Breast epithelium (tissue), 4 donors: ENCODE measurements around the gene DDT. TPM values are rescaled to one million over a fixed set of nuclear protein-coding genes. Genes with fewer than 3 reads are reported as not detected.
"Not testable (repeated sequence)": the region's sequence is repeated elsewhere in the genome, so short reads cannot be mapped to it uniquely, and the experiment has no call there.

Experiments used
- DNase-seq, 2 donors: peaks; one replicate each; pipeline ENCODE4 v3.0.0-alpha.2; 2019; ENCODE audit warnings: low spot score in 2 of 2
- H3K27ac ChIP-seq, 2 donors: fragments of 200-600 bp; sonication (generic) in 1 of 2; one replicate each; pipeline ENCODE4 v1.5.1; 2016 to 2019; ENCODE audit warnings: mild to moderate bottlenecking in 1 of 2
- H3K27me3 ChIP-seq, 2 donors: fragments of 200-600 bp; sonication (generic) in 1 of 2; one replicate each; pipeline versions ENCODE4 v1.5.1 to v1.6.0; 2017 to 2019; ENCODE audit warnings: control low read depth in 1 of 2, mild to moderate bottlenecking in 1 of 2
- H3K36me3 ChIP-seq: fragments of 200-600 bp; one replicate; pipeline ENCODE4 v1.5.1; 2019
- H3K4me1 ChIP-seq, 2 donors: fragments of 200-600 bp; sonication (generic); one replicate each; pipeline ENCODE4 v1.5.1; 2016 to 2019; ENCODE audit warnings: control low read depth in 1 of 2
- H3K4me3 ChIP-seq, 3 donors: fragments of 200-600 bp; sonication (generic); 1 replicate in 2 of 3; 2 replicates in 1 of 3; pipeline ENCODE4 v1.5.1; 2016 to 2019; ENCODE audit warnings: mild to moderate bottlenecking in 3 of 3, moderate library complexity in 2 of 3
- H3K9me3 ChIP-seq, 2 donors: fragments of 200-600 bp; sonication (generic) in 1 of 2; one replicate each; pipeline ENCODE4 v1.5.1; 2016 to 2019; ENCODE audit warnings: control low read depth in 1 of 2
- POLR2A ChIP-seq: fragments of 450-650 bp; IDR thresholded peaks from one replicate; pipeline ENCODE4 v1.6.1; 2016; ENCODE audit warnings: antibody characterized with exemption, mild to moderate bottlenecking, moderate library complexity
- POLR2AphosphoS5 ChIP-seq, 3 donors: sonication (generic); formaldehyde crosslinking; IDR thresholded peaks; one replicate each; pipeline ENCODE4 v1.6.1; 2017; ENCODE audit warnings: antibody characterized with exemption in 3 of 3
- intact Hi-C: fragments of 100-400 bp; cut with DNase I; formaldehyde crosslinking; loops from one replicate; pipeline ENCODE4 v1.15.1; 2023; ENCODE audit warnings: low total_unique reads
- total RNA-seq, 3 donors: library from RNA; depleted of rRNA; stranded (reverse); fragments of >200 nt; gene quantifications; one replicate each; pipeline ENCODE4 v1.1.0, GENCODE V29; 2016
- TF ChIP-seq, protein P1 (sequence below), 3 donors: fragments of 450-650 bp; IDR thresholded peaks; one replicate each; pipeline ENCODE4 v1.5.1; 2016 to 2017; ENCODE audit warnings: antibody characterized with exemption in 3 of 3, mild to moderate bottlenecking in 3 of 3, moderate library complexity in 3 of 3

Gene DDT
- total RNA-seq, 3 donors from 2014 or later = 122 to 146 (median 136) TPM

DNA sequence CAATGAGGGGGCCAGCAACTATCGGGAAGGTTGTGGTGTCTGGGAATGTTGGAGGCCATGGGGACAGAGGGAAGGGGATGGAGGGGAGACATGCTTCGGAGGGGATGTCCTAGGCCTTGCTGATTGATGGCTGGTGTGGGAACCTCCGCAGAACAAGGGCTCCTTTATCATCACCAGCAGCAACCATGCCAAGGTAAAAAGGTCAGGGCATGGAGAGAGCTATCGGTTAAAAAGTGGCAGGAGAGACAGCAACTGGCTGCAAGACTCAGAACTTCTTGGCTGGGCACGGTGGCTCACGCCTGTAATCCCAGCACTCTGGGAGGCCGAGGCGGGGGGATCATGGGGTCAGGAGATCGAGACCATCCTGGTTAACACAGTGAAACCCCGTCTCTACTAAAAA lies 28.0 kb upstream of the DDT start:
- intact Hi-C loops = no loop called here
- DNase-seq = no peak
- no peak overlapping the region for H3K4me3 ChIP-seq
- TF ChIP-seq, protein P1, sequence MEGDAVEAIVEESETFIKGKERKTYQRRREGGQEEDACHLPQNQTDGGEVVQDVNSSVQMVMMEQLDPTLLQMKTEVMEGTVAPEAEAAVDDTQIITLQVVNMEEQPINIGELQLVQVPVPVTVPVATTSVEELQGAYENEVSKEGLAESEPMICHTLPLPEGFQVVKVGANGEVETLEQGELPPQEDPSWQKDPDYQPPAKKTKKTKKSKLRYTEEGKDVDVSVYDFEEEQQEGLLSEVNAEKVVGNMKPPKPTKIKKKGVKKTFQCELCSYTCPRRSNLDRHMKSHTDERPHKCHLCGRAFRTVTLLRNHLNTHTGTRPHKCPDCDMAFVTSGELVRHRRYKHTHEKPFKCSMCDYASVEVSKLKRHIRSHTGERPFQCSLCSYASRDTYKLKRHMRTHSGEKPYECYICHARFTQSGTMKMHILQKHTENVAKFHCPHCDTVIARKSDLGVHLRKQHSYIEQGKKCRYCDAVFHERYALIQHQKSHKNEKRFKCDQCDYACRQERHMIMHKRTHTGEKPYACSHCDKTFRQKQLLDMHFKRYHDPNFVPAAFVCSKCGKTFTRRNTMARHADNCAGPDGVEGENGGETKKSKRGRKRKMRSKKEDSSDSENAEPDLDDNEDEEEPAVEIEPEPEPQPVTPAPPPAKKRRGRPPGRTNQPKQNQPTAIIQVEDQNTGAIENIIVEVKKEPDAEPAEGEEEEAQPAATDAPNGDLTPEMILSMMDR (IDR thresholded peaks at IDR 0.05) = no peak
- TF ChIP-seq POLR2A (no peak), POLR2AphosphoS5 (IDR thresholded peaks at IDR 0.05) (no peak)
- H3K27ac ChIP-seq = no peak overlapping the region
- no peaks in the 10 kb centered on the region for H3K9me3 ChIP-seq
- peaks cover 0 to 7% of the 10 kb centered on the region in 2 donors for H3K4me1 ChIP-seq
- no peaks in the 10 kb centered on the region for H3K27me3 ChIP-seq
- no peaks in the 10 kb centered on the region for H3K36me3 ChIP-seq

DNA sequence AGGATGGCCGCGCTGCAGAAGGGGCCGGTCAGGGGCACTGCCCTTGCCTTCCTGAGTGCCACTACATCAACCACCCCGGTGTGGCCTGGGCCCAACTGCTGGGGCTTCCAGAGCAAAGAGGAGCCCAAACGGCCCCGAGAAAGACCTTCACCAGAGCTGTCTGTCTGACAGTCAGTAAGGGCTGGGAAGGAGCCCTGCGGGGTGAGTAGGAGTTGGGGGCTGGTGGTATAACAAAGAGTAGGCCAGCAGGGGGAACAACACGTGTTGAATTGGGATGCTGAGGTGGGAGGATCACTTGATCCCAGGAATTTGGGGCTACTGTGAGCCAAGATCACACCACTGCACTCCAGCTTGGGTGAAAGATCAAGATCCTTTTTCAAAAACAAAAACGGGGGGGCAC lies 27.1 kb upstream of the DDT start:
- Histone ChIP-seq H3K4me3 (no peak overlapping the region), H3K9me3 (no peaks in the 10 kb centered on the region), H3K4me1 (peaks cover 0 to 7% of the 10 kb centered on the region in 2 donors), H3K27me3 (no peaks in the 10 kb centered on the region), H3K36me3 (no peaks in the 10 kb centered on the region), H3K27ac (no peak overlapping the region)
- TF ChIP-seq POLR2AphosphoS5 (IDR thresholded peaks at IDR 0.05) (no peak), POLR2A (no peak)
- TF ChIP-seq, protein P1 (IDR thresholded peaks at IDR 0.05) = no peak
- DNase-seq = no peak
- intact Hi-C loops = no loop called here

DNA sequence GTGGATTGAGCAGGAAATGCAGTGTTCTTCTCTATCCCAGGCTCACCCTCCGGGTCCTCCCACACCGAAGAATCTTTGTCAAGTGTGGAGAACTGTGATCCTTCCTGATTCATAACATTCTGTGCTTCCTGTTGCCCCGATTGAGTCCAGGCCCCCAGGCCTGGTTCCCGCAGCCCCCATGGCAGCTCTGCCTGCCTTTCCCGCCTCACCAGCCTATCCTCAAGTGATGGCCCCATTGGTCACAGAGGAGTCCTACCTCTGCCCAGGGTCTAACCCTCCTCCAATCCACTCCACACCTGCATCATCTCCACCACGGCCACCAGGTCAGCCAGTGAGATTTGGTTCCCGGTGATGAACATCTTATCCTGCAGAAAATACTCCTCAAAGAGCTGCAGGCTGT lies 25.5 kb upstream of the DDT start:
- H3K27ac ChIP-seq, intact Hi-C loops, DNase-seq, H3K36me3 ChIP-seq, H3K27me3 ChIP-seq, H3K4me1 ChIP-seq, H3K9me3 ChIP-seq, H3K4me3 ChIP-seq: not testable (repeated sequence)

DNA sequence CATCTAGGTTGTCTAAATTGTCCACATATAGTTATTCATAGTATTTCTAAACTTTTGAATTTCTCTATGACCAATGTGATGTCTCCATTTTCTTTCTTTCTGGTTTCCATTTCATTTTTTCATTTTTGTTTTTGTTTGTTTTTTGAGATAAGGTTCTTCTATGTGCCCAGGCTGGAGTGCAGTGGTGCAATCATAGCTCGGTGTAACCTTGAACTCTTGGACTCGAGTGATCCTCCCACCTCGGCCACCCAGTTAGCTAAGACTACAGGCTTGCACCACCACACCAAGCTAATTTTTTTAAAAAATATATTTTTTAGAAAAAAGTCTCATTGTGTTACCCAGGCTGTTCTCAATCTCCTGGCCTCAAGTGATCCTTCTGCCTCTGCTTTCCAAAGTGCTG lies 22.9 kb upstream of the DDT start:
- H3K4me1 ChIP-seq = no peaks in the 10 kb centered on the region
- H3K9me3 ChIP-seq = no peaks in the 10 kb centered on the region
- intact Hi-C loops = no loop called here
- no peaks in the 10 kb centered on the region for H3K36me3 ChIP-seq
- no peaks in the 10 kb centered on the region for H3K27me3 ChIP-seq
- DNase-seq = no peak
- no peak overlapping the region for H3K27ac ChIP-seq
- TF ChIP-seq, protein P1 (IDR thresholded peaks at IDR 0.05) = no peak
- TF ChIP-seq POLR2A (no peak), POLR2AphosphoS5 (IDR thresholded peaks at IDR 0.05) (no peak)
- H3K4me3 ChIP-seq = no peak overlapping the region

DNA sequence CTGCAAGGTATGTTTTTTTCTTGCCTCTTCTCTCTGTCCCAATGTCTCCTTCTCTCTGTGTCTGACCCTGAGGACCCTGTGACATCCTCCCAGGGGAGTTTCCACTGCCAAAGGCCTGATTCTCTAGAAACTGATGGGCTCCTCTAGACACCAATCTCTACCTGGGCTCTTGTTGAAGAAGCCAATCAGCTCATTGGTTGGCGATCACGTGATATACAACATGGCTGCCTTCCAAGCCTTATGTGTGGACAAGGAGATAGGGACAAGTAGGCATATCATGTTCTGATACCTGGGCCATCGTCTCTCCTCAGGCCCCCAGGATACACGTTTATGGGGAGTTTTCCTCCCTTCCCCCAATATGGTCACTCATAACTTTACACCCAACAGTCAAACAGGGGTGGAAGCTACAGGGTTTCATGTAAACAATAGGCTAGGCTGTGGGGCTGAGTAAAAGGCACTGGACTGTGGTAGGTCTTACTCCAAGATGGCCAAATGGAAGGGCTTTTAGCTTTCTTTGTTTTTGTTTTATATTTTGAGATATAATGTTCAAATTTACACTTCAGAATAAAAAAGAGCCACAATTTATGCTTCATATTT lies 19.4 kb upstream of the DDT start:
- intact Hi-C loops, H3K27me3 ChIP-seq, H3K36me3 ChIP-seq, H3K4me3 ChIP-seq, H3K27ac ChIP-seq, H3K4me1 ChIP-seq, H3K9me3 ChIP-seq, DNase-seq: not testable (repeated sequence)

DNA sequence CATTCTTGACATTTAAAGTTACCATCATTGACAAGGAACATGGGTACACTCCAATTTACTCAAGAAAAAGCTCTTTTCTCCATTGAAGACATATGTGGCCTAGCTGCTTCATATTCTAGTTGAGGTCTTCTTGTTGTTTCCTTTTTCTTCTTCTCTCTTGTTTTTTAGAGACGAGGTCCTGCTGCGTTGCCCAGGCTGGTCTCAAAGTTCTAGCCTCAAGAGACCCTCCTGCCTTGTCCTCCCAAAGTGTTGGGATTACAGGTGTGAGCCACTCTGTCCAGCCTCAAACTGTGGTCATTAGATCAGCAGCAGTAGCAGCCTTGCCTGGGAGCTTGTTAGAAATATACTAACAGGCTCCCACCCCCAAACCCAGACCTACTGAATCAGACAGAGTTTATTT lies 18.8 kb upstream of the DDT start:
- H3K27ac ChIP-seq, H3K4me1 ChIP-seq, H3K27me3 ChIP-seq, H3K9me3 ChIP-seq, DNase-seq, intact Hi-C loops, H3K36me3 ChIP-seq, H3K4me3 ChIP-seq: not testable (repeated sequence)

DNA sequence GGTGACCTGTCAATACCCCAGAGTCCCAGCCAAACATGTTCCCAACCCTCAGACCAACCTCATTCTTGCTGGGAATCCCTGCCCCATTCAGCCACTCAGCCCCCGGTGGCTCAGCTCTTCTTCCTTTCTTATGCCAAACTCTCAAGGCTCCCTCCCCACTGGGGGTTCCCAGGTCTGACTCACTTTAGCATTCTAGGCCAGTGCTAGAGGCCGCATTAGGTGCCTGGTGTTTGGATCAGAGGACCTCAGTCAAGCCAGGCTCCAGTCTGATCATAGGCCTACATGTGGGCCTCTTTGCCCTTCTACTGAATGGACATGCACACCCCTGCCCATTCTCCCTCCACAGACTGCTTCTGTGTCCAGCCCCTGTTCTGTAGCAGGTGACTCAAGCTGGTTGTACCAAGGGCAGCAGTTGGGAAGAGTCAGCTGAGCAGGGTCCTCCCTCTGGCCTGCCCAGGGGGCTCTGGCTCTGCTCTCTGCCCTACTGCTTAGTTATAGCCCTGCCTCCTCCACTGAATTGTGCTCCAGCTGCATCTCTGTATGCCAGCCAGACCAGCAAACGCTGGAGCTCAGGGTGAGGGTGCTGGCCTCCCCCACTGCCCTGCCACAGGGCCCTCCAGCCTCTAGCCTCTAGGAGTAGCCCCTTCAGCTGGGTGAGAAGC lies 15.5 kb upstream of the DDT start:
- intact Hi-C loops = not testable (repeated sequence)

DNA sequence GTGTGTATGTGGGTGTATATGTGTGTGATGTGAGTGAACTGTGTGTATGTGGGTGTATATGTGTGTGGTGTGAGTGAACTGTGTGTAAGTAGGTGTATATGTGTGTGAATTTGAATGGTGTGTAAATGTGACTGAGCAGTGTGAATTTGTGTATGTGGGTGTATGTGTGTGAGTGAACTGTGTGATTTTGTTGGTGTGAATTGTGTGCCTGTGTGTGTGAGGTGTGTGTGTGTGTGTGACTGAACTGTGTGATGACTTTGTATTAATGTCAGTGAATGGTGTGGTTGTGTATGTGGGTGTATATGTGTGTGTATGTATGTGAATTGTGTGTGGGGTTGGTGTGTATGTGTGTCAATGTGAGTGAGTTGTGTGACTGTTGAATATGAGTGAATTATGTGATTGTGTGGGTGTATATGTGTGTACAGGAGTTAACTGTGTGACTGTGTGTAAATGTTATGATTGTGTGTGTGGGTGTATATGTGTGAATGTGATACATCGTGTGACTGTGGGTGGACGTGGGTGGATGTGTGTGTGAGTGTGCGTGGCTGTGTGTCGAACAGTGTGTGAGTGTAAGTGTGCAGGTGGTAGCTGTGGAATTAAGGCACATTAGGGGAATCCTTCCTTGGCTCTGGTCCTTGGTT lies 12.4 kb upstream of the DDT start:
- H3K4me3 ChIP-seq, intact Hi-C loops, H3K36me3 ChIP-seq, H3K4me1 ChIP-seq, H3K27me3 ChIP-seq, H3K9me3 ChIP-seq, DNase-seq, H3K27ac ChIP-seq: not testable (repeated sequence)

More for the DNA sequence above, 15.5 kb upstream of the DDT start:
- H3K9me3 ChIP-seq, H3K27ac ChIP-seq, H3K4me3 ChIP-seq, H3K27me3 ChIP-seq, H3K36me3 ChIP-seq, H3K4me1 ChIP-seq, DNase-seq: not testable (repeated sequence)

DNA sequence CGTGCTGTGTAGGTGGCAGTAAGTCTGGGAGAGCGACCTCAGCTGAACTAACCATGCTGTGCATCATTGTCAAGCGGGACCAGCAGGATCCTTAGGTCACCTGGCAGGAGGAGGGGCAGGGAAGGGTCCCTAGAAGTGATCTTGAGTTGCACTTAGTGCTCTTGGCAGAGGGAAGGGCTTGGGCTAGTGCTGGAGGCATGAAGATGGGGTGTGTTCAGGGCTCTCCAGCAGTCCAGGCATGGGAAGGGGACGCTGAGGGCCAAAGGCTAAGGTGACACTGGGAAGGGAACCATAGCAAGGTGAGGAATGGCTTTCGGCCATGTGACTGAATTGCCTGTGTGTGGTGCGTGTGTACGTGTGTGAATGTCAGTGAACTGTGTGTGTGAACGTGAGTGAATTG lies 11.8 kb upstream of the DDT start:
- H3K27ac ChIP-seq, H3K27me3 ChIP-seq, H3K4me1 ChIP-seq, H3K4me3 ChIP-seq, H3K36me3 ChIP-seq, H3K9me3 ChIP-seq, intact Hi-C loops, DNase-seq: not testable (repeated sequence)
